ENCODE data around the gene PRKAG2. TPM values are rescaled to one million over a fixed set of nuclear protein-coding genes. Genes with fewer than 3 reads are reported as not detected.

Gene PRKAG2
- total and polyA plus RNA-seq, 8 donors: 19.9 to 302 (median 60.9) TPM

DNA sequence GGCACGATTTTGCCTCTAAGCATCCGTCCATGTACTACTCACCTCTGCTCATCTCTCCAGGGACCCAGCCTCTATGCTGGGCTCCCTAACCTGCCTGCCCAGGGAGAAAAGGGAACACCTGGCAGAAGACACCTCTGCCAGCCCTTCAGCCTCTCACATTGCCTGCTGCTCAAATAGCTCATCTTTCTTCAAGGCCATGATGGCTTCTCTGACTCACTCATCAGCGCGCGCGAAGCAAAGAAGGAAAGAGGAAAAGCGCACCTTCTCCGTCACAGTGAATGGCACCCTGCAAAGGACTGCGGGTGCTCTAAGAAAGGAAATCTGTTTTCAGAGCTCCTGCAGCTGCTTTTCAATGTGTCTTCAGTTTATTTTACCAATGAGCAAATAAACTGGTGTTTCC lies 174.0 kb downstream of the PRKAG2 start:
- no peak overlapping the region for H3K27ac ChIP-seq
- H3K4me1 ChIP-seq: peaks cover 5 to 41% (median 15%) of the 10 kb centered on the region in 4 donors
- no peaks in the 10 kb centered on the region for H3K36me3 ChIP-seq
- no peak for DNase-seq
- no peak overlapping the region for H3K4me3 ChIP-seq
- WGBS, 5 donors: 92 to 98% (median 96%) methylated on average over 9 of the region's 9 CpGs
- TF ChIP-seq POLR2A (IDR thresholded peaks at IDR 0.05) (no peak), CTCF (IDR thresholded peaks at IDR 0.05) (no peak), POLR2AphosphoS5 (IDR thresholded peaks at IDR 0.05) (no peak), EP300 (IDR thresholded peaks at IDR 0.05) (no peak)
- H3K9me3 ChIP-seq: no peaks in the 10 kb centered on the region
- no peaks in the 10 kb centered on the region for H3K27me3 ChIP-seq
- intact Hi-C loops (cut with DNase I; ENCODE audit: low total_unique reads): no loop called here

GRCh38 chr7:151700586-151701165 lies 176.2 kb downstream of the PRKAG2 start:
- no peak for DNase-seq
- TF ChIP-seq EP300 (IDR thresholded peaks at IDR 0.05) (no peak), POLR2AphosphoS5 (IDR thresholded peaks at IDR 0.05) (no peak), CTCF (IDR thresholded peaks at IDR 0.05) (no peak), POLR2A (IDR thresholded peaks at IDR 0.05) (no peak)
- WGBS, 5 donors: 77 to 87% (median 86%) methylated on average over 10 to 13 of the region's 13 CpGs

GRCh38 chr7:151699928-151700319 lies 177.0 kb downstream of the PRKAG2 start:
- intact Hi-C loops (cut with DNase I; ENCODE audit: low total_unique reads): no loop called here
- Histone ChIP-seq H3K9me3 (no peaks in the 10 kb centered on the region), H3K36me3 (no peaks in the 10 kb centered on the region), H3K4me3 (no peak overlapping the region), H3K4me1 (peaks cover 11 to 43% (median 28%) of the 10 kb centered on the region in 4 donors), H3K27ac (peak overlapping the region in 3 of 5 donors; percentile 48 to 76 (median 49)), H3K27me3 (no peaks in the 10 kb centered on the region)
- DNase-seq: peak in 1 of 2 donors; percentile 50
- TF ChIP-seq EP300 (IDR thresholded peaks at IDR 0.05) (peak; percentile 48), CTCF (IDR thresholded peaks at IDR 0.05) (no peak), POLR2AphosphoS5 (IDR thresholded peaks at IDR 0.05) (peak in 2 of 3 donors; percentile 62 to 72)
- WGBS, 5 donors: 74 to 90% (median 86%) methylated on average over 10 of the region's 10 CpGs

More at GRCh38 chr7:151700586-151701165, 176.2 kb downstream of the PRKAG2 start:
- Histone ChIP-seq H3K4me3 (no peak overlapping the region), H3K4me1 (peaks cover 11 to 43% (median 24%) of the 10 kb centered on the region in 4 donors), H3K9me3 (no peaks in the 10 kb centered on the region), H3K27me3 (no peaks in the 10 kb centered on the region), H3K27ac (peak overlapping the region in 3 of 5 donors; percentile 40 to 76 (median 47)), H3K36me3 (no peaks in the 10 kb centered on the region)
- intact Hi-C loops (cut with DNase I; ENCODE audit: low total_unique reads): no loop called here

GRCh38 chr7:151699147-151699927 lies 177.6 kb downstream of the PRKAG2 start:
- intact Hi-C loops (cut with DNase I; ENCODE audit: low total_unique reads): no loop called here
- H3K27me3 ChIP-seq: no peaks in the 10 kb centered on the region
- no peaks in the 10 kb centered on the region for H3K36me3 ChIP-seq
- H3K4me1 ChIP-seq: peaks cover 11 to 45% (median 30%) of the 10 kb centered on the region in 4 donors
- peak in 1 of 2 donors; percentile 28 for DNase-seq
- H3K27ac ChIP-seq: peak overlapping the region in 4 of 5 donors; percentile 10 to 76 (median 48)
- no peak overlapping the region for H3K4me3 ChIP-seq
- TF ChIP-seq POLR2AphosphoS5 (IDR thresholded peaks at IDR 0.05): peak in 1 of 3 donors; percentile 43
- TF ChIP-seq POLR2A (IDR thresholded peaks at IDR 0.05): no peak
- no peak for TF ChIP-seq CTCF (IDR thresholded peaks at IDR 0.05)
- no peak for TF ChIP-seq EP300 (IDR thresholded peaks at IDR 0.05)
- 76 to 87% (median 86%) methylated on average over 16 of the region's 16 CpGs for WGBS, 5 donors
- no peaks in the 10 kb centered on the region for H3K9me3 ChIP-seq
